ENCODE results near the gene PPCDC.

GRCh38 chr15:75036212-75036616 lies 12.8 kb downstream of the PPCDC start:
- TF ChIP-seq REST (IDR thresholded peaks at IDR 0.05; ENCODE audit: low read depth) (no peak), YY1 (IDR thresholded peaks at IDR 0.05; ENCODE audit: low read depth) (no peak), EP300 (IDR thresholded peaks at IDR 0.05; ENCODE audit: borderline replicate concordance) (peak; percentile 77; the same call in 1 of the 2 replicates)

Data from Ishikawa (cell line).